GM21737 (cell line): ENCODE measurements around the gene RSKR.
"Not testable (repeated sequence)": the region's sequence is repeated elsewhere in the genome, so short reads cannot be mapped to it uniquely, and the experiment has no call there.

ENCODE experiments used
- ATAC-seq: cut with Tn5 transposase; IDR thresholded peaks from one replicate; pipeline ENCODE4 v1.9.1; 2021; ENCODE audit warnings: mild to moderate bottlenecking, moderate library complexity; ENCODE audit not compliant: unreplicated experiment

RSKR gene

GRCh38 chr17:28613931-28614381 is at the start of gene RSKR:
RSKR (minus strand) TSS chr17:28614185; CDS start chr17:28614161, 24 bp downstream.
- no peak for ATAC-seq

DNA sequence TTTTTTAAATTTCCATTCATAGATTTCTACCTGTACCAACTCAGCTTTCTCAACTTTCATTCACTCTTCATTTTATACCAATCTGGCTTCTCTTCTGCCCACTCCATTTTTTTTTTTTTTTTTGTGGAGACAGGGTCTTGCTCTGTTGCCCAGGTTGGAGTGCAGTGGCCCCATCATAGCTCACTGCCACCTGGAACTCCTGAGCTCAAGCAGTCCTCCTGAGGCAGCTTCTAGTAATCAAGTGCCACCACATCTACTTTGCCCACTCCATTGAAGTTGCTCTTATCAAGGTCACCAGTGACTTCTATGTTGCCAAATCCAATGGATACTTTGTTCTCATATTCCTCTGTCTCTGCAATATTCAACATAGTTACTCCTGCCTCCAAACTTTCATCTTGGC is 49.7 kb upstream of the RSKR start:
- ATAC-seq: no peak

DNA sequence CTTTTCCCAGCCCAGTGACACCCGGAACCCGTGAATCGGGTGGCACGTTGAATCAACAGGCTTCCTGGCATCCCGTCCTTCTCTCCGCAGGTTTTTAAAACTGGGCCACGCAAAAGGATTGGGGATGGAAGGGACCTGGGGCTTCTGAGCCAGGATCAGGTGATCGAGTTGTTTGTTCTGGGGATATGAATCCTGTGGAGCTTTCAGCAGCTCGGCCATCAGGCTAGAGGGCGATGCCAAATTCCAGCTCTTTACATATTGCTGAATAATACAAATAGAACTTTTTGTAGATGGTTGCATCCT is 48.5 kb upstream of the RSKR start:
- no peak for ATAC-seq

- peak; percentile 69 for ATAC-seq
These were observed 47.9 kb upstream of the RSKR start, which contains the start of the genes SDF2 and SUPT6H for GRCh38 chr17:28661635-28662526. SDF2 (minus strand) TSS chr17:28661906; CDS start chr17:28661876, 30 bp downstream. SUPT6H (plus strand) TSS chr17:28662205; CDS start chr17:28673402, 11,197 bp downstream.

DNA sequence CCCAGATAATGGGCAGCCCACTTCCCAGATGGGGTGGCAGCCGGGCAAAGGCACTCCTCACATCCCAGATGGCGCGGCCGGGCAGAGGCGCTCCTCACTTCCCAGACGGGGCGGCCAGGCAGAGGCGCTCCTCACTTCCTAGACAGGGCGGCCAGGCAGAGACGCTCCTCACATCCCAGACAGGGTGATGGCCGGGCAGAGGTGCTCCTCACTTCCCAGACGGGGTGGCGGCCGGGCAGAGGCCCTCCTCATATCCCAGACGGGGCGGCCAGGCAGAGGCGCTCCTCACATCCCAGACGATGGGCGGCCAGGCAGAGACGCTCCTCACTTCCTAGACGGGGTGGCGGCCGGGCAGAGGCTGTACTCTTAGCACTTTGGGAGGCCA is 45.5 kb upstream of the RSKR start:
- ATAC-seq: not testable (repeated sequence)

DNA sequence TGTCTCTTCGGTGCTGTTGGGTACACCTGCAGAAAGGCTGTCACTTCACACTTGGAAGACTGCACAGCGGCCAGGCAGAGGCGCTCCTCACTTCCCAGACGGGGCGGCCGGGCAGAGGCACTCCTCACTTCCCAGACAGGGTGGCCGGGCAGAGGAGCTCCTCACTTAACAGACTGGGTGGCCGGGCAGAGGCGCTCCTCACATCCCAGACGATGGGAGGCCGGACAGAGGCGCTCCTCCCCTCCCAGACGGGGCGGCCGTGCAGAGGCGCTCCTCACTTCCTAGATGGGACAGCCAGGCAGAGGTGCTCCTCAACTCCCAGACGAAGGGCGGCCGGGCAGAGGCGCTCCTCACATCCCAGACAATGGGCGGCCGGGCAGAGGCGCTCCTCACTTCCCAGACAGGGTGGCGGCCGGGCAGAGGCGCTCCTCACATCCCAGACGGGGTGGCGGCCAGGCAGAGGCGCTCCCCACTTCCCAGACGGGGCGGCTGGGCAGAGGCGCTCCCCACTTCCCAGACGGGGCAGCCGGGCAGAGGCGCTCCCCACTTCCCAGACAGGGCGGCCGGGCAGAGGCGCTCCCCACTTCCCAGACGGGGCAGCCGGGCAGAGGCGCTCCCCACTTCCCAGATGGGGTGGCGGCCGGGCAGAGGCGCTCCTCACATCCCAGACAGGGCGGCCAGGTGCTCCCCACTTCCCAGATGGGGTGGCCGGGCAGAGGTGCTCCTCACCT is 44.9 kb upstream of the RSKR start:
- not testable (repeated sequence) for ATAC-seq

DNA sequence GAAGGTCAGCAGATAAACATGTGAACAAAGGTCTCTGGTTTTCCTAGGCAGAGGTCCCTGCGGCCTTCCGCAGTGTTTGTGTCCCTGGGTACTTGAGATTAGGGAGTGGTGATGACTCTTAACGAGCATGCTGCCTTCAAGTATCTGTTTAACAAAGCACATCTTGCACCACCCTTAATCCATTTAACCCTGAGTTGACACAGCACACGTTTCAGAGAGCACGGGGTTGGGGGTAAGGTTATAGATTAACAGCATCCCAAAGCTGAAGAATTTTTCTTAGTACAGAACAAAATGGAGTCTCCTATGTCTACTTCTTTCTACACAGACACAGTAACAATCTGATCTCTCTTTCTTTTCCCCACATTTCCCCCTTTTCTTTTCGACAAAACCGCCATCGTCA is 44.4 kb upstream of the RSKR start:
- not testable (repeated sequence) for ATAC-seq

- no peak for ATAC-seq
These were observed 43.8 kb upstream of the RSKR start for GRCh38 chr17:28657756-28658155.

DNA sequence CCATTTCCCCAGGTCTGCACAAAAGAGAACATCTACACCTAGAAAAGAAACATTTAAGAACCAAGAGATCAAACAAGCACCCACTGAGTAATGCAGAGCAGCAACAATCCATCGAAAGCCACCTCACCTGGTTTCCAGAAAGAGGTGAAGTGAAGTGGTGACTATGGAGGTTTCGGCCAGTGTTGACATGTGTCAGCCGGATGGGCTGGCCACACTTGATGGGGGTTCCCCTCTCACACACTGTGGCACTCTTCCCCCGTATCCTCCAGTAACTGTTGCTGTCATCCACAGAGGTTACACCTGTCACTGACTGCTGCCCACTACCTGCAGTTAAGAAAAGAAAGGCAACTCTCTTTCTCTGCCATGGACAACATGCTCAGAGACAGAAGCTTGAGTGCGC is 41.2 kb upstream of the RSKR start:
- ATAC-seq: no peak

GRCh38 chr17:28648698-28649097 is 34.7 kb upstream of the RSKR start:
- ATAC-seq: no peak

GRCh38 chr17:28646039-28646754 is 32.2 kb upstream of the RSKR start:
- no peak for ATAC-seq

DNA sequence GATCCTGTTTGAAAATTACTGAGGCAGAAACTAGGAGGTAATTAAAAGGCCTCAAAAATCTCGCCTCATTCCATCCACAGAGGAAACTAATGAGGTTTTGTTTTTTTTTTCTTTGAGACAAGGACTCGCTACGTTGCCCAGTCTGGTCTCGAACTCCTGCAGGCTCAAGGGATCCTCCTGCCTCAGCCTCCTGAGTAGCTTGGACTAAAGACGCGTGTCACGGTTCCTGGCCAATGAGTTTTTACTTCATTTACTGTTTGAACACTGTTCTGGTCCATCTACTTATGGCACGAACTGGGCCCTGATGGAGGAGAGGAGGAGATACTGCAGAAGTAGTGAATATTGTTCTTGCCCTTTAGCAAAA is 31.6 kb upstream of the RSKR start:
- no peak for ATAC-seq

DNA sequence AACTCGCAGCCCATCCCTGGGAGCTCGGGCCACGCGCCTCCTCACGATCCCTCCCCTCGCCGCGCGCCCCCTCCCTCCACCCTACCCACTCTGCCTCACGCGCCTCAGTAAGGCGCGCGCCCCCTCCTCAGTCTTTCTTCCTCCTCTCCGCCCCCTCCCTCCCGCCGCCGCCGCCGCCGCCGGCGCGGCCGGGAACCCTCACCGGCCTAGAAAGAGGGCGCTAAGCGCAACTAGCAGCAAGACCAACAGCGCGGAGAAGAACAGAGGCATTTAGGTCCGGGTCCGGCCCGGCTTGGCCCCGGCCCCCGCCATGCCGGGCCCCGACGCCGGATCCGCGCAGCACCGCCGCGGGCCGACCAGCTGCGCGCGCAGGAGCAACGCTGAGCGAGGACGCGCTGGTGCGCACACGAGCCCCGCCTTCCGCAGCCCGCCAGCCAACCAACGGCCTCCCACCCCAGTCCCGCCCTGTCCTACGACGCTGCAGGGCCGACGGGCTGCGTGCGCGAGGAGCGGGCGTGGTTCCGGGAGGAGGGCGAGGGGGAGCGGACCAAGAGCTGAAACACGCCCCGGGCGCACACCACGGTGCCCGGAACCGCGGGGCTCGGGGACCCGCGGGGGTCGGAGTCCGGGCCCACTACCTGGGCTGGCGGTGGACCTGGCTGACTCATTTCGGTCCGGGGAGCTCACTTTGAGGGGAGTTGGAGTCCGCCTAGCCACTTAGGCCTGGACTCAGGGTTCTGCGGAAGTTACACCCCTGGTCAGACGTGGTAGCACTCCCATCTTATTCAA is 31.0 kb upstream of the RSKR start, which contains the start of gene BLTP2:
TSS of gene BLTP2 (minus strand) at position 372 of the 789 bp plus-strand sequence. CDS start at position 270, 102 bp downstream.
- peak; percentile 91 for ATAC-seq

GRCh38 chr17:28643983-28644786 is 30.2 kb upstream of the RSKR start:
- ATAC-seq: peak; percentile 3

DNA sequence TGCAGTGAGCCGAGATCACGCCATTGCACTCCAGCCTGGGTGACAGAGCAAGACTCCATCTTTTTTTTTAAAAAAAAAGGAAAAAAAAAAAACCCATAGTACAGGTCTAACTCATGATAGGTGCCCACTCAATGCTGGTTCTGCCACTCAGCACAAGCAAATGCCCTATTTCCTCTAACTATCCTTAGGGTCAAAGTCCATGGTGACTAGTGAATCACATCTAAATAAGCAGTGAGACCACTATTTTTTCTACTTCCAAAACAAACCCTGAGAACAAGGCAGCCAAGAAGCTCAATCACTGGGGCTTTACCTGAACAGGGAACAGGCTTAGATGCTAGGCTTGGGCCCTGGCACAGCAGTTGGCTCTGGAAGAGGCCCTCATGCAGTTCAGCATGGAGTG is 27.6 kb upstream of the RSKR start:
- no peak for ATAC-seq

- no peak for ATAC-seq
These were observed 21.5 kb upstream of the RSKR start for GRCh38 chr17:28635506-28635905.

- no peak for ATAC-seq
These were observed 20.4 kb upstream of the RSKR start for GRCh38 chr17:28634206-28634865.

DNA sequence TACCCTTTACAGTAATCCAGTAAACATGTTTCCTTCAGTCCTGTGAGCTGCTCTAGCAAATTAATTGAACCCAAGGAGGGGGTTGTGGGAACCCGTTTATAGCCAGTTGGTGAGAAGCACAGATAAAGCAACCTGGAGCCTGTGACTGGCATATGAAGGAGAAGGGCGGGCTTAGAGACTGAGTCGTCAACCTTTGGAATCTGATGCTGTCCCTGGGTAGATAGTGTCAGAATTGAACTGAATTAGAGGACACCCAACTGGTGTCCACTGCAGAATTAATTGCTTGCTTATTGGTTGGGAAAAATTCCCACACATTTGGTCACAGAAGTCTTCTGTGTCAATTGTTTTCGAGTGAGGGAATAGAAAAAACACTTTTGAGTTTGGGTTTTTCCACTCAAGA is 12.8 kb upstream of the RSKR start:
- ATAC-seq: no peak

GRCh38 chr17:28624148-28624547 is 10.2 kb upstream of the RSKR start:
- no peak for ATAC-seq
